Measurements from ENCODE around the gene RNASEH2A. TPM values are rescaled to one million over a fixed set of nuclear protein-coding genes. Genes with fewer than 3 reads are reported as not detected.

Gene RNASEH2A
- total RNA-seq, 2 experiments from 2014 or later, result 34.9 to 39.3 TPM

DNA sequence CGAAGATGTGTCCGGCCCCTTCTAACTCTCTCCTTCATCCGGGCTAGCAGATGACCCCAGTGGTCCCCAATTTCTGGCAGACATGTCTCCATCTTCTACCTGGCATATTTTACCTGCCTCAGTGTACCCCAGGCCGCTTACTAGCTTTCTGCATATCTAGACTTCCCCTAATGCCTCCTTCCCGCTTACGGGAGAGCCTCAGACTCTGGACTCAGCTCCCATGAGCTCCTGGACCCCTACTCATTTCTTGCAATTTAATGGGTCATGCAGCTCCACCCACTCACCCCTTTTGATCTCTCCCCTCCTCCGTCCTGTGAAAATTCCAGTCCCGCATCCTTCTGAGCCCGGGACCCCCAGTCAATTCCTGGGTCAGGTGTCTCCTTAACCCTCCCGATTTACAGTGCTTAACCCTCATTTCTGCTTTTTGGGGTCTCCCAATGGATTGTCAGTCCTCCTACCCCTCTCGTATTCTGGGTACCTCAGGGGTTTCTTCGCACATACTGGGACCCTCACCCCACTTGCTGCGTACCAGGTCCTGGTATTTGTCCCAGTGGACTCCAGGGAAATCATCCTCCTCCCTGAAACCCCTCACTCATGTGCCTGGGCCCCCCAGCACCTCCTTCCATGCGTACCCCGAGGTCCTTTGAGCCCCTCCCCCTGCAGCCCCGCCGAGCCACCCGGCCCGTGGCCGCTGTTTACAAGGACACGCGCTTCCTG, 15.6 kb upstream of the RNASEH2A start:
- Mint-ChIP-seq H3K36me3 (ENCODE audit: low read depth) (peaks cover 12% of the 10 kb centered on the region), H3K27me3 (no peaks in the 10 kb centered on the region), H3K4me3 (peak overlapping the region; percentile 93), H3K4me1 (peaks cover 42% of the 10 kb centered on the region), H3K27ac (peak overlapping the region; percentile 94), H3K9me3 (no peaks in the 10 kb centered on the region)
- POLR2A ChIA-PET, result interaction anchor here (0.6 to 3.3 kb wide), 6 partner anchors 8 to 180 kb away, joined by 3 to 50 read pairs (median 3); partner anchors contain the start of genes GCDH, ZNF490 and ZNF791
- DNase-seq, result no peak
- CTCF ChIA-PET, result interaction anchor here (1.6 to 11.5 kb wide), 6 partner anchors 9 to 56 kb away, joined by 5 to 211 read pairs (median 31); partner anchors contain the start of gene HOOK2

- no peaks in the 10 kb centered on the region for H3K27me3 Mint-ChIP-seq
- peak within 1 kb of the TSS; percentile 93 for H3K4me3 Mint-ChIP-seq
- ChIA-PET POLR2A (interaction anchor here (0.6 to 3.3 kb wide), 10 partner anchors 9 to 947 kb away, joined by 3 to 50 read pairs (median 3); partner anchors contain the start of genes GCDH, ZNF490 and ZNF791), CTCF (interaction anchor here (0.6 to 11.5 kb wide), 12 partner anchors 9 to 174 kb away, joined by 3 to 211 read pairs (median 5); partner anchors contain the start of gene HOOK2)
- peaks cover 12% of the 10 kb centered on the region for H3K36me3 Mint-ChIP-seq (ENCODE audit: low read depth)
- peak within 1 kb of the TSS; percentile 98 for H3K27ac Mint-ChIP-seq
- peaks cover 49% of the 10 kb centered on the region for H3K4me1 Mint-ChIP-seq
- no peaks in the 10 kb centered on the region for H3K9me3 Mint-ChIP-seq
- peak; percentile 96 for DNase-seq
Observed at GRCh38 chr19:12791345-12792050, 14.9 kb upstream of the RNASEH2A start, which contains the start of gene JUNB. TSS of gene JUNB (plus strand) at chr19:12791486. CDS start at chr19:12791772, 286 bp downstream.

DNA sequence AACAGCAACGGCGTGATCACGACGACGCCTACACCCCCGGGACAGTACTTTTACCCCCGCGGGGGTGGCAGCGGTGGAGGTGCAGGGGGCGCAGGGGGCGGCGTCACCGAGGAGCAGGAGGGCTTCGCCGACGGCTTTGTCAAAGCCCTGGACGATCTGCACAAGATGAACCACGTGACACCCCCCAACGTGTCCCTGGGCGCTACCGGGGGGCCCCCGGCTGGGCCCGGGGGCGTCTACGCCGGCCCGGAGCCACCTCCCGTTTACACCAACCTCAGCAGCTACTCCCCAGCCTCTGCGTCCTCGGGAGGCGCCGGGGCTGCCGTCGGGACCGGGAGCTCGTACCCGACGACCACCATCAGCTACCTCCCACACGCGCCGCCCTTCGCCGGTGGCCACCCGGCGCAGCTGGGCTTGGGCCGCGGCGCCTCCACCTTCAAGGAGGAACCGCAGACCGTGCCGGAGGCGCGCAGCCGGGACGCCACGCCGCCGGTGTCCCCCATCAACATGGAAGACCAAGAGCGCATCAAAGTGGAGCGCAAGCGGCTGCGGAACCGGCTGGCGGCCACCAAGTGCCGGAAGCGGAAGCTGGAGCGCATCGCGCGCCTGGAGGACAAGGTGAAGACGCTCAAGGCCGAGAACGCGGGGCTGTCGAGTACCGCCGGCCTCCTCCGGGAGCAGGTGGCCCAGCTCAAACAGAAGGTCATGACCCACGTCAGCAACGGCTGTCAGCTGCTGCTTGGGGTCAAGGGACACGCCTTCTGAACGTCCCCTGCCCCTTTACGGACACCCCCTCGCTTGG, 14.1 kb upstream of the RNASEH2A start:
- CTCF ChIA-PET, result interaction anchor here (0.5 to 11.5 kb wide), 15 partner anchors 9 to 173 kb away, joined by 3 to 211 read pairs (median 5); partner anchors contain the start of genes HOOK2 and RNASEH2A
- POLR2A ChIA-PET, result interaction anchor here (0.5 to 3.3 kb wide), 9 partner anchors 9 to 393 kb away, joined by 3 to 50 read pairs (median 3); partner anchors contain the start of genes ZNF490 and ZNF791
- peaks cover 14% of the 10 kb centered on the region for H3K36me3 Mint-ChIP-seq (ENCODE audit: low read depth)
- peak overlapping the region; percentile 98 for H3K27ac Mint-ChIP-seq
- DNase-seq, result peak; percentile 86
- H3K4me1 Mint-ChIP-seq, result peaks cover 49% of the 10 kb centered on the region
- H3K4me3 Mint-ChIP-seq, result peak overlapping the region; percentile 93
- no peaks in the 10 kb centered on the region for H3K9me3 Mint-ChIP-seq
- H3K27me3 Mint-ChIP-seq, result no peaks in the 10 kb centered on the region

DNA sequence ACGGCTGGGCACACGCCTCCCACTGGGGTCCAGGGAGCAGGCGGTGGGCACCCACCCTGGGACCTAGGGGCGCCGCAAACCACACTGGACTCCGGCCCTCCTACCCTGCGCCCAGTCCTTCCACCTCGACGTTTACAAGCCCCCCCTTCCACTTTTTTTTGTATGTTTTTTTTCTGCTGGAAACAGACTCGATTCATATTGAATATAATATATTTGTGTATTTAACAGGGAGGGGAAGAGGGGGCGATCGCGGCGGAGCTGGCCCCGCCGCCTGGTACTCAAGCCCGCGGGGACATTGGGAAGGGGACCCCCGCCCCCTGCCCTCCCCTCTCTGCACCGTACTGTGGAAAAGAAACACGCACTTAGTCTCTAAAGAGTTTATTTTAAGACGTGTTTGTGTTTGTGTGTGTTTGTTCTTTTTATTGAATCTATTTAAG, 13.5 kb upstream of the RNASEH2A start:
- CTCF ChIA-PET, result interaction anchor here (0.5 to 11.5 kb wide), 10 partner anchors 8 to 402 kb away, joined by 3 to 211 read pairs (median 5); partner anchors contain the start of gene RNASEH2A
- no peak for DNase-seq
- H3K4me1 Mint-ChIP-seq, result peaks cover 48% of the 10 kb centered on the region
- H3K27me3 Mint-ChIP-seq, result no peaks in the 10 kb centered on the region
- peak overlapping the region; percentile 98 for H3K27ac Mint-ChIP-seq
- peak overlapping the region; percentile 93 for H3K4me3 Mint-ChIP-seq
- POLR2A ChIA-PET, result interaction anchor here (0.6 to 3.3 kb wide), 7 partner anchors 10 to 503 kb away, joined by 3 to 50 read pairs (median 6); partner anchors contain the start of gene GET3
- peaks cover 14% of the 10 kb centered on the region for H3K36me3 Mint-ChIP-seq (ENCODE audit: low read depth)
- H3K9me3 Mint-ChIP-seq, result no peaks in the 10 kb centered on the region

GRCh38 chr19:12793290-12794195, 12.8 kb upstream of the RNASEH2A start:
- CTCF ChIA-PET, result interaction anchor here (0.6 to 11.5 kb wide), 9 partner anchors 12 to 401 kb away, joined by 3 to 211 read pairs (median 14); partner anchors contain the start of genes HOOK2 and RNASEH2A
- POLR2A ChIA-PET, result interaction anchor here (0.6 to 3.3 kb wide), 7 partner anchors 11 to 504 kb away, joined by 4 to 50 read pairs (median 6); partner anchors contain the start of gene GET3
- Mint-ChIP-seq H3K4me3 (peak overlapping the region; percentile 93), H3K9me3 (no peaks in the 10 kb centered on the region), H3K27ac (peak overlapping the region; percentile 98), H3K36me3 (ENCODE audit: low read depth) (peaks cover 14% of the 10 kb centered on the region), H3K27me3 (no peaks in the 10 kb centered on the region), H3K4me1 (peaks cover 42% of the 10 kb centered on the region)
- DNase-seq, result peak; percentile 90

GRCh38 chr19:12794196-12794941, 12.0 kb upstream of the RNASEH2A start:
- ChIA-PET CTCF (interaction anchor here (3.6 to 11.5 kb wide), 4 partner anchors 13 to 53 kb away, joined by 21 to 211 read pairs (median 66); partner anchors contain the start of gene HOOK2), POLR2A (interaction anchor here (0.6 kb wide), 1 partner anchor 66 kb away, joined by 6 read pairs; no protein-coding TSS in a partner anchor)
- Mint-ChIP-seq H3K9me3 (no peaks in the 10 kb centered on the region), H3K27me3 (no peaks in the 10 kb centered on the region), H3K4me3 (peak overlapping the region; percentile 74), H3K36me3 (ENCODE audit: low read depth) (peaks cover 14% of the 10 kb centered on the region), H3K4me1 (peaks cover 35% of the 10 kb centered on the region), H3K27ac (peak overlapping the region; percentile 95)
- no peak for DNase-seq

DNA sequence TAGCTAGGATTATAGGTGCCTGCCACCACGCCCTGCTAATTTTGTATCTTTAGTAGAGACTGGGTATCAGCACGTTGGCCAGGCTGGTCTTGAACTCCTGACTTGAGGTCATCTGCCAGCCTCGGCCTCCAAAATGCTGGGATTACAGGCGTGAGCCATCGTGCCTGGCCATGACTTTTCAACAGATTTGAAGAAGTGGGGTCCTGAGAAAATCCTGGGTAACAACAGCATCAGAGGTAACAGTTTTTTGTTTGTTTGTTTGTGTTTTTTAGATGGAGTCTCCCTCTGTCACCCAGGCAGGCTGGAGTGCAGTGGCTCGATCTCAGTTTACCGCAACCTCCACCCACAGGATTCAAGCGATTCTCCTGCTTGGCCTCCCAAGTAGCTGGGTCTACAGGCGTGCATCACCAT, 11.4 kb upstream of the RNASEH2A start:
- POLR2A ChIA-PET, result no interaction called here
- Mint-ChIP-seq H3K4me3 (peak overlapping the region; percentile 74), H3K4me1 (peaks cover 40% of the 10 kb centered on the region), H3K27me3 (no peaks in the 10 kb centered on the region), H3K9me3 (no peaks in the 10 kb centered on the region), H3K27ac (peak overlapping the region; percentile 95), H3K36me3 (ENCODE audit: low read depth) (peaks cover 18% of the 10 kb centered on the region)
- DNase-seq, result no peak
- CTCF ChIA-PET, result interaction anchor here (1.4 to 11.5 kb wide), 6 partner anchors 12 to 52 kb away, joined by 3 to 211 read pairs (median 43); partner anchors contain the start of genes HOOK2 and RNASEH2A

GRCh38 chr19:12796146-12797071, 10.0 kb upstream of the RNASEH2A start:
- Mint-ChIP-seq H3K36me3 (ENCODE audit: low read depth) (peaks cover 25% of the 10 kb centered on the region), H3K27me3 (no peaks in the 10 kb centered on the region), H3K27ac (peak overlapping the region; percentile 85), H3K9me3 (no peaks in the 10 kb centered on the region), H3K4me1 (peaks cover 40% of the 10 kb centered on the region), H3K4me3 (peak overlapping the region; percentile 54)
- POLR2A ChIA-PET, result interaction anchor here (1.0 kb wide), 1 partner anchor 30 kb away, joined by 5 read pairs; no protein-coding TSS in a partner anchor
- CTCF ChIA-PET, result interaction anchor here (0.8 to 11.5 kb wide), 19 partner anchors 9 to 124 kb away, joined by 3 to 211 read pairs (median 5); partner anchors contain the start of genes HOOK2, RNASEH2A and TNPO2
- peak; percentile 82 for DNase-seq

GRCh38 chr19:12797141-12797587, 9.2 kb upstream of the RNASEH2A start:
- no peaks in the 10 kb centered on the region for H3K27me3 Mint-ChIP-seq
- CTCF ChIA-PET, result interaction anchor here (1.0 to 11.5 kb wide), 11 partner anchors 10 to 125 kb away, joined by 3 to 211 read pairs (median 7); partner anchors contain the start of genes HOOK2, RNASEH2A and TNPO2
- H3K9me3 Mint-ChIP-seq, result no peaks in the 10 kb centered on the region
- no peak overlapping the region for H3K4me3 Mint-ChIP-seq
- H3K36me3 Mint-ChIP-seq (ENCODE audit: low read depth), result peaks cover 25% of the 10 kb centered on the region
- no peak for DNase-seq
- peaks cover 41% of the 10 kb centered on the region for H3K4me1 Mint-ChIP-seq
- H3K27ac Mint-ChIP-seq, result no peak overlapping the region
- POLR2A ChIA-PET, result no interaction called here

All from activated CD4-positive, alpha-beta T cell treated with anti-CD3 and anti-CD28 coated beads, Interleukin-2, amount 10 ng/mL, durations not matched to agents 7 days and 5 days (primary cell).